Fibroblast of upper back skin (primary cell): ENCODE results near the gene SPINT2.
"Not testable (repeated sequence)": the region's sequence is repeated elsewhere in the genome, so short reads cannot be mapped to it uniquely, and the experiment has no call there.

ENCODE experiments used
- DNase-seq: peaks from one replicate; pipeline ENCODE4 v3.0.0-alpha.2; 2013

Gene SPINT2

DNA sequence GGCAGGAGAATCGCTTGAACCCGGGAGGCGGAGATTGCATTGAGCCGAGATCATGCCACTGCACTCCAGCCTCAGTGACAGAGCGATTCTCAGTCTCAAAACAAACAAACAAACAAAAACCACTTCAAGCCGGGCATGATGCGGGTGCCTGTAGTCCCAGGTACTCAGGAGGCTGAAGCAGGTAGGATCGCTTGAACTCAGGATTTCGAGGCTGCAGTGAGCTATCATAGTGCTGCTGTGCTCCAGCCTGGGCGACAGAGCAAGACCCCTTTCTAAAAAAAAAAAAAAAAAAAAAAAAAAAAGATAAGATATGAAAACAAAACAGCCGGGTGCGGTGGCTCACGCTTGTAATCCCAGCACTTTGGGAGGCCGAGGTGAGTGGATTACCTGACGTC is 21.1 kb upstream of the SPINT2 start:
- no peak for DNase-seq

GRCh38 chr19:38245826-38246498 is 18.4 kb upstream of the SPINT2 start:
- DNase-seq = peak; percentile 41

DNA sequence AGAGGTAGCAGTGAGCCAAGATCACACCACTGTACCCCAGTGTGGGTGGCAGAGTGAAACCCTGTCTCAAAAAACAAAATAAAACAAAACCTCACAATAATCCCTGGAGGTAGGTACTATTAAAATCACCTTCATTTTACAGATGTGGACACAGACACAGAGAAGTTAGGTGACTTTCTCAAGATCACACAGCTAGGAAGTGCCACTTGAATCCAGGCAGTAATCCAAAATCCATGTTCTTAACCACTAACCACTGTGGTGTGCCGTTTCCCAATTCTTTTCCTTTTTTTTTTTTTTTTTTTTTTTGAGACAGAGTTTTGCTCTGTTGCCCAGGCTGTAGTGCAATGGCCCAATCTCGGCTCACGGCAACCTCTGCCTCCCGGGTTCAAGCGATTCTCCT is 17.2 kb upstream of the SPINT2 start:
- no peak for DNase-seq

DNA sequence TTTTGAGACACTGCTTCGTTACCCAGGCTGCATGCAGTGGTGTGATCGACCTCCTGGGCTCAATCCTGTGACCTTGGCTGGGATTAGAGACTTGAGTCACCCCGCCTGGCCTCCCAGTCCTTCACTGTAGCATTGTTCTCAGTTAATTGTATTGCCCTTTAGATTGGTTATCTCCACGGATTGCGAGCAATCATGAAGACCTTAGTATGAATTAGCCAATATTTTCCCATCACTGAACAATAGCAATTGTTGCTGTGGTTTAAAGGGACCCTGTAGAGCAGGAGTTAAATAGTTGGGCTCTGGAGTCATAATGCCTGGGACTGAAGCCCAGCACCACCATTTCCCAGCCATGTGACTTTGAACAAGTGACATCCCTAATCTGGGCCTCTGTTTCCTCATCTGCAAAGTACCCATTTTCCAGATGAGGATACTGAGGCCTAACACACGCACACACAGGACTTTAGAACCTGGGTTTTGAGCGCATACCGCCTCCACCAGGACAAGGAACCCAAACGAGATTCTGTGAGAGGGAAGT is 16.6 kb upstream of the SPINT2 start:
- DNase-seq = no peak

DNA sequence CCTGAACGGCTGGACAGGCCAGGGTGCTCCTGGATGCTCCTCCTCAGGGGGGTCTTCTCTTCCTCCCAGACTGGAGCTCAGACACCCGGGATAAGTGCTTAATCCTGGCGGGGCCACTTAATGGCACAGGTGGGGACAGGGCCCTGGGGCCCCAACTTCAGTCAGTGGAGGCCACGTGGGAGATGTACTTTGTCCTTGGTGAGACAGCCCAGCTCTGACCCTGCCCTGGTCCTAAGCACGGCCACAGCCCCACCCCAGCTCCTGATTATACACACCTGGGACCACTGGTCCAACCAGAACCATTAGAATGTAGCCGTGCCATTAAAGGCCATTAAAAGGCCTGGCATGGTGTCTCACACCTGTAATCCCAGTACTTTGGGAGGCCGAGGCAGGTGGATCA is 16.0 kb upstream of the SPINT2 start:
- no peak for DNase-seq

- DNase-seq = no peak
These were observed 13.9 kb upstream of the SPINT2 start for GRCh38 chr19:38250428-38250820.

GRCh38 chr19:38250821-38251563 is 13.4 kb upstream of the SPINT2 start:
- peak; percentile 36 for DNase-seq

DNA sequence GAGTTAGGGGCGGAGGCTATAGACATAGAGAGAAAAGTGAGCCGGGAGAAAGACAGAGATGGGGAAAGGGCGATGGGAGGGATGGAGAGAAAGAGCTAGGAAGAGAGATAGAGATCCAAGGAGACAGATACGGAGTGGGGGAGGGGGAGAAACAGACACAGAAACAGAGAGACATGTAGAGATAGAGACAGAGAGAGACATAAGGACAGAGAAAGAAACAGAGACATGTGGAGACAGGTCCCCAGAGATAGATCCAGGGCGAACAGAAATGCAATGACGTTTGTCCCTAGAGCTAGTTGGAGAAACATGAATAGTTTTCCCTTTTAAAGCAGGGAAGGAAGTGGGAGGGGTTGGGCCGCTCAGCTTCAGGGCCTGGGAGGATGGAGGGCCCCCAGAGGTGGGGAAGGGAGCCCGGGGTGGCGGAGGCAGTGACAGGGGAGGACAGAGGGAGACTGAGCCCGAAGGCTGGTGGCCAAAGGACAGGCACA is 12.8 kb upstream of the SPINT2 start:
- DNase-seq = peak; percentile 26

- no peak for DNase-seq
These were observed 12.0 kb upstream of the SPINT2 start for GRCh38 chr19:38252385-38252784.

GRCh38 chr19:38252941-38253691 is 11.3 kb upstream of the SPINT2 start:
- no peak for DNase-seq

GRCh38 chr19:38253788-38254187 is 10.6 kb upstream of the SPINT2 start:
- no peak for DNase-seq

GRCh38 chr19:38255383-38256014 is 8.9 kb upstream of the SPINT2 start:
- no peak for DNase-seq

DNA sequence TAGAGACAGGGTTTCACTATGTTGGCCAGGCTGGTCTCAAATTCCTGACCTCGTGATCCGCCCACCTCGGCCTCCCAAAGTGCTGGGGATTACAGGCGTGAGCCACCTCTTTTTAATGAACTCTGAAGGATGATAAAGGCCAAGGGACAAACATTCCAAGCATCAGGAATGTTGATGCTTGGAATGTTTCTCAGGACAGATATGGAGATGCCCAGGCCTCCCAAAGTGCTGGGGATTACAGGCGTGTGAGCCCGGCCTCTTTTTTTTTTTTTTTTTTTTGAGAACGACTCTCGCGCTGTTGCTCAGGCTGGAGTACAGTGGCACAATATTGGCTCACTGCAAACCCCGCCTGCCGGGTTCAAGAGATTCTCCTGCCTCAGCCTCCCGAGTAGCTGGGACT is 2.4 kb upstream of the SPINT2 start:
- not testable (repeated sequence) for DNase-seq

GRCh38 chr19:38262585-38263268 is 1.6 kb upstream of the SPINT2 start:
- DNase-seq = no peak

DNA sequence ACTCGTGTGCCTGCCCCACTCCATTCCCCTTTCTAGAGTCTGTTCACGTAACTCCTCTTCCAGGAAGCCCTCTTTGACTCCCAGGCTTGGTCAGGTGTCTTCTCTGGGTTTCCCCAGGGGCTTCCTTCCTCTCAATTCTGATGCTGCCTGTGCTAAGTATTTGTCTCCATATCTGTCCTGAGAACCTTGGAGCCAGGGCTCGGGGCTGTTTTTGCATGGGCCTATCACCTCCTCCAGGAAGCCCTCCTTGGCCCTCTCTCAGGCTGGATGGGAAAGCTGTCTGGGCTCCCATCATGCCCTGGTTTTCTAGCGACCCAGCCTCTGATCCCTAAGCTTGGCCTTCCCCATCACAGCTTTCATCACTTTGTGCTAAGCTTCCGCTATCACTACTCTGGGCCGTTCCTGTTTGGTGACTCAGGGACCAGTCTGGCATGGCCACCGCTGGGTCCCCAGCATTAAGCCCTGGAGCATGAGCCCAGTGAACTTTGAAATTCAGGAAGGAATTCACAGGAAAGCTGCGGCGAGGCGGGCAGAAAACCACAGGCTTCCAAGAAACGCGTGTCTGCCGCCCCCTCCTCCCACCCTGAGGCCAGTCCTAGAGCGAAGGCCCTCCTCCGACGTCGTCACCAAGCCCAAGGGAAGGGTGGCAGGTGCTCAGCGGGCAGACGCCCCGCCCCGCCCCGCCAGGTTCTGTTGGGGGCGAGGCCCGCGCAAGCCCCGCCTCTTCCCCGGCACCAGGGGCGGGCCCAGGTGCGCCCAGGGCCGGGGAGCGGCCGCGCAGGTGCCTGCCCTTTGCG is 486 bp upstream of the SPINT2 start:
- peak; percentile 82 for DNase-seq

GRCh38 chr19:38265213-38265861 is 964 bp downstream of the SPINT2 start:
- no peak for DNase-seq

- DNase-seq = no peak
These were observed 1.6 kb downstream of the SPINT2 start for GRCh38 chr19:38265921-38266429.

- peak; percentile 46 for DNase-seq
These were observed 2.7 kb downstream of the SPINT2 start for GRCh38 chr19:38266981-38267597.

DNA sequence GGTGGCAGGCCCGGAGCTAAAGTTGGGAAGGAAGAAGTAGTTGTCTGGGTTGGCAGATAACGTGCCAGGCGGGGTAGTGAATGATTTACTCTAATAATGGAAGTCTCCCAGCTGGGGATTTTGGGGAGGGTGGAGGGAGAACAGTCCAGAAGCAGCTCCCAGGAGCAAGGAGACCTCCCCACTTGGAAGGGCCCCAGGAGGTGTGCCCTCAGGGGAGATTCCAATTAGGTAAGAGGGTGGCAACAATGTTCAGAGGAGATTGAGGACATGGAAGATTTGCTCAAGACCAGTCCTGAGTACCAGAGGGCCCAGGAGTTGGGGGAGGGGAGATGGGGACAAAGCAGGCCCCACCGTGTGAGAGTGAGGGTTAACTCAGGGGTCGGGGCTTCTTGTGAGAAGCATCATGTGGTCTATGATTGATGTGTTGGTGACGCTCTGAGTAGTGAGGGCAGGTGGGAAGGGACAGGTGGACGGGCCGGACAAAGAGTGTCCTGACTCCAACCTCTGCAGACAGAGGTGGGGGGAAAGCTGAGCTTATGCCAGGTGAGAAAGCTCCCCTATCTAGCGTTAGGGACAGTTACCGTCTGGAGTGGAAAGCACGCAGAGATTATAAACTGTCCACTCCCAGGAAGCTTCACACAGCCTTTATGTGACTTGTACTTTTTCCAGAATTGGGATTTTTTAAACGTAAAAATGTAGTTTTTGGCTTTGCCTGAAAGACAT is 3.5 kb downstream of the SPINT2 start:
- no peak for DNase-seq

GRCh38 chr19:38268539-38268938 is 4.2 kb downstream of the SPINT2 start:
- DNase-seq = no peak
